MM.1S (cell line): ENCODE results near the gene CLOCK.

Experiments
- EZH2 ChIP-seq: fragments of 300-600 bp; sonication (generic); optimal IDR thresholded peaks from 2 replicates; pipeline ENCODE3; 2017; ENCODE audit warnings: low read depth, mild to moderate bottlenecking, antibody characterized with exemption, low read length, mixed read lengths
- EZH2phosphoT487 ChIP-seq: fragments of 300-600 bp; sonication (generic); IDR thresholded peaks from 2 replicates; pipeline ENCODE4 v1.6.1; 2018; ENCODE audit warnings: antibody characterized with exemption, low read length
- TF ChIP-seq, protein P1 (sequence below): fragments of 300-600 bp; sonication (generic); IDR thresholded peaks from 2 replicates; pipeline ENCODE4 v1.5.1; 2016; ENCODE audit warnings: antibody characterized with exemption, low read length, mixed read lengths

DNA sequence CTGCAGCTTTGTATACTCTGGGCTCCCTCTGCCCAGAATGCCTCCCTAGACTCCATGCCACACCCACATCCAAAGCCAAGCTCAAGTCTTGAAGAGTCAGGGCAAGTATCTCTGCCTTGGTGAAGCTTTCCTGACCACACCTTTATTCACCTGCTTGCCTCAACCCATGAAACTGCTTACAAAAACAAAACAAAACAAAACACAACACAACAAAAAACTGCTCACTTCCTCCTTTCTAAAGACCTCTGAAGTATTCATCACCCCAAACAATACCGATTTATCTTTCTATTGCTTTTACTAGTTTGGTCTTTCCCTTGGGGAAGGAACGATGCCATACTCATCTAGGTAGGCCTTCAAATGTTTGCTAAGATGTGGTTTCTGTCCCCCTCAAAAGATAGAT lies 105.9 kb downstream of the CLOCK start:
- TF ChIP-seq, protein P1, sequence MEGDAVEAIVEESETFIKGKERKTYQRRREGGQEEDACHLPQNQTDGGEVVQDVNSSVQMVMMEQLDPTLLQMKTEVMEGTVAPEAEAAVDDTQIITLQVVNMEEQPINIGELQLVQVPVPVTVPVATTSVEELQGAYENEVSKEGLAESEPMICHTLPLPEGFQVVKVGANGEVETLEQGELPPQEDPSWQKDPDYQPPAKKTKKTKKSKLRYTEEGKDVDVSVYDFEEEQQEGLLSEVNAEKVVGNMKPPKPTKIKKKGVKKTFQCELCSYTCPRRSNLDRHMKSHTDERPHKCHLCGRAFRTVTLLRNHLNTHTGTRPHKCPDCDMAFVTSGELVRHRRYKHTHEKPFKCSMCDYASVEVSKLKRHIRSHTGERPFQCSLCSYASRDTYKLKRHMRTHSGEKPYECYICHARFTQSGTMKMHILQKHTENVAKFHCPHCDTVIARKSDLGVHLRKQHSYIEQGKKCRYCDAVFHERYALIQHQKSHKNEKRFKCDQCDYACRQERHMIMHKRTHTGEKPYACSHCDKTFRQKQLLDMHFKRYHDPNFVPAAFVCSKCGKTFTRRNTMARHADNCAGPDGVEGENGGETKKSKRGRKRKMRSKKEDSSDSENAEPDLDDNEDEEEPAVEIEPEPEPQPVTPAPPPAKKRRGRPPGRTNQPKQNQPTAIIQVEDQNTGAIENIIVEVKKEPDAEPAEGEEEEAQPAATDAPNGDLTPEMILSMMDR = no peak
- TF ChIP-seq EZH2 = no peak
- TF ChIP-seq EZH2phosphoT487 = no peak
